Activated T-helper 1 cell treated with anti-CD3 and anti-CD28 coated beads, Interleukin-12 subunit alpha, Interleukin-12 subunit beta, Interleukin-2, Interleukin-4 antibody, amounts not matched to agents 30 ng/mL and 10 ng/mL and 1 ng/mL, durations not matched to agents 14 hours and 24 hours and 36 hours (primary cell): ENCODE results near the gene DUSP9. TPM values are rescaled to one million over a fixed set of nuclear protein-coding genes. Genes with fewer than 3 reads are reported as not detected.

Source experiments
- DNase-seq: peaks from one replicate; pipeline ENCODE4 v3.0.0; 2021; ENCODE audit warnings: low spot score
- H3K27ac Mint-ChIP-seq: one replicate; pipeline ENCODE4 v1.8.0; 2021; ENCODE audit warnings: mild to moderate bottlenecking, mixed read lengths
- H3K27me3 Mint-ChIP-seq: one replicate; pipeline ENCODE4 v1.8.0; 2022; ENCODE audit warnings: mild to moderate bottlenecking, moderate library complexity, mixed read lengths; ENCODE audit not compliant: insufficient read depth
- H3K36me3 Mint-ChIP-seq: one replicate; pipeline ENCODE4 v1.8.0; 2021; ENCODE audit warnings: low read depth, mixed read lengths
- H3K4me1 Mint-ChIP-seq: one replicate; pipeline ENCODE4 v1.8.0; 2021; ENCODE audit warnings: low read depth, mixed read lengths
- H3K4me3 Mint-ChIP-seq: one replicate; pipeline ENCODE4 v1.8.0; 2021; ENCODE audit warnings: mild to moderate bottlenecking, moderate library complexity, mixed read lengths
- H3K9me3 Mint-ChIP-seq: one replicate; pipeline ENCODE4 v1.8.0; 2021; ENCODE audit warnings: mixed read lengths
- intact Hi-C: fragments of 100-400 bp; cut with micrococcal nuclease; formaldehyde crosslinking; loops from one replicate; pipeline ENCODE4 v1.15.1; 2024
- total RNA-seq: library from RNA; stranded (reverse); gene quantifications from 2 replicates; pipeline ENCODE4 v1.2.3, GENCODE V29; 2022

The DUSP9 gene
- total RNA-seq, 1 donor from 2014 or later = 0.10 TPM

GRCh38 chrX:153625271-153626024, 21.6 kb upstream of the DUSP9 start:
- no peaks in the 10 kb centered on the region for H3K36me3 Mint-ChIP-seq
- H3K9me3 Mint-ChIP-seq = no peaks in the 10 kb centered on the region
- no peak overlapping the region for H3K27ac Mint-ChIP-seq
- H3K4me1 Mint-ChIP-seq = no peaks in the 10 kb centered on the region
- no peak for DNase-seq
- H3K4me3 Mint-ChIP-seq = no peak overlapping the region
- intact Hi-C loops = no loop called here
- no peaks in the 10 kb centered on the region for H3K27me3 Mint-ChIP-seq

GRCh38 chrX:153626025-153626633, 20.9 kb upstream of the DUSP9 start:
- no peaks in the 10 kb centered on the region for H3K4me1 Mint-ChIP-seq
- intact Hi-C loops = no loop called here
- H3K36me3 Mint-ChIP-seq = no peaks in the 10 kb centered on the region
- no peak for DNase-seq
- no peak overlapping the region for H3K4me3 Mint-ChIP-seq
- no peaks in the 10 kb centered on the region for H3K9me3 Mint-ChIP-seq
- peaks cover 4% of the 10 kb centered on the region for H3K27me3 Mint-ChIP-seq
- H3K27ac Mint-ChIP-seq = no peak overlapping the region

- Mint-ChIP-seq H3K27me3 (peaks cover 6% of the 10 kb centered on the region), H3K9me3 (no peaks in the 10 kb centered on the region), H3K27ac (no peak overlapping the region), H3K4me1 (no peaks in the 10 kb centered on the region), H3K4me3 (no peak overlapping the region), H3K36me3 (no peaks in the 10 kb centered on the region)
- intact Hi-C loops = no loop called here
- DNase-seq = no peak
These were observed 19.9 kb upstream of the DUSP9 start for GRCh38 chrX:153626863-153627674.

- Mint-ChIP-seq H3K27me3 (peaks cover 6% of the 10 kb centered on the region), H3K4me3 (no peak overlapping the region), H3K27ac (no peak overlapping the region), H3K9me3 (no peaks in the 10 kb centered on the region), H3K36me3 (no peaks in the 10 kb centered on the region), H3K4me1 (no peaks in the 10 kb centered on the region)
- no peak for DNase-seq
- intact Hi-C loops = no loop called here
These were observed 19.3 kb upstream of the DUSP9 start for GRCh38 chrX:153627675-153628111.

- no peaks in the 10 kb centered on the region for H3K9me3 Mint-ChIP-seq
- H3K4me3 Mint-ChIP-seq = no peak overlapping the region
- intact Hi-C loops = no loop called here
- no peak for DNase-seq
- H3K36me3 Mint-ChIP-seq = no peaks in the 10 kb centered on the region
- H3K27ac Mint-ChIP-seq = no peak overlapping the region
- no peaks in the 10 kb centered on the region for H3K4me1 Mint-ChIP-seq
- H3K27me3 Mint-ChIP-seq = peaks cover 6% of the 10 kb centered on the region
These were observed 18.9 kb upstream of the DUSP9 start for GRCh38 chrX:153628129-153628528.

- peaks cover 6% of the 10 kb centered on the region for H3K27me3 Mint-ChIP-seq
These were observed 18.3 kb upstream of the DUSP9 start for GRCh38 chrX:153628665-153629064.

GRCh38 chrX:153631346-153631745, 15.7 kb upstream of the DUSP9 start:
- Mint-ChIP-seq H3K27me3 (peaks cover 6% of the 10 kb centered on the region), H3K9me3 (no peaks in the 10 kb centered on the region), H3K36me3 (no peaks in the 10 kb centered on the region)

More at GRCh38 chrX:153628665-153629064, 18.3 kb upstream of the DUSP9 start:
- no peak for DNase-seq
- no peak overlapping the region for H3K4me3 Mint-ChIP-seq
- H3K4me1 Mint-ChIP-seq = no peaks in the 10 kb centered on the region
- H3K9me3 Mint-ChIP-seq = no peaks in the 10 kb centered on the region
- no peaks in the 10 kb centered on the region for H3K36me3 Mint-ChIP-seq
- H3K27ac Mint-ChIP-seq = no peak overlapping the region
- intact Hi-C loops = no loop called here

GRCh38 chrX:153631907-153632594, 15.0 kb upstream of the DUSP9 start:
- Mint-ChIP-seq H3K27me3 (peaks cover 6% of the 10 kb centered on the region), H3K4me3 (no peak overlapping the region), H3K36me3 (no peaks in the 10 kb centered on the region), H3K27ac (no peak overlapping the region), H3K9me3 (no peaks in the 10 kb centered on the region), H3K4me1 (no peaks in the 10 kb centered on the region)
- no peak for DNase-seq
- intact Hi-C loops = no loop called here

More at GRCh38 chrX:153631346-153631745, 15.7 kb upstream of the DUSP9 start:
- no peak overlapping the region for H3K4me3 Mint-ChIP-seq
- H3K4me1 Mint-ChIP-seq = no peaks in the 10 kb centered on the region
- DNase-seq = no peak
- no peak overlapping the region for H3K27ac Mint-ChIP-seq
- intact Hi-C loops = no loop called here

- DNase-seq = no peak
- Mint-ChIP-seq H3K4me1 (no peaks in the 10 kb centered on the region), H3K4me3 (no peak overlapping the region), H3K9me3 (no peaks in the 10 kb centered on the region), H3K27ac (no peak overlapping the region), H3K27me3 (peaks cover 6% of the 10 kb centered on the region), H3K36me3 (no peaks in the 10 kb centered on the region)
- intact Hi-C loops = no loop called here
These were observed 14.4 kb upstream of the DUSP9 start for GRCh38 chrX:153632595-153632946.

- H3K9me3 Mint-ChIP-seq = no peaks in the 10 kb centered on the region
- H3K27ac Mint-ChIP-seq = no peak overlapping the region
- H3K4me3 Mint-ChIP-seq = no peak overlapping the region
- intact Hi-C loops = no loop called here
- no peaks in the 10 kb centered on the region for H3K36me3 Mint-ChIP-seq
- no peak for DNase-seq
- H3K27me3 Mint-ChIP-seq = peaks cover 6% of the 10 kb centered on the region
- H3K4me1 Mint-ChIP-seq = no peaks in the 10 kb centered on the region
These were observed 14.0 kb upstream of the DUSP9 start for GRCh38 chrX:153633048-153633447.

- no peak for DNase-seq
- Mint-ChIP-seq H3K27ac (no peak overlapping the region), H3K4me1 (no peaks in the 10 kb centered on the region), H3K4me3 (no peak overlapping the region), H3K36me3 (no peaks in the 10 kb centered on the region), H3K27me3 (peaks cover 6% of the 10 kb centered on the region), H3K9me3 (no peaks in the 10 kb centered on the region)
- intact Hi-C loops = no loop called here
These were observed 13.3 kb upstream of the DUSP9 start for GRCh38 chrX:153633607-153634180.

GRCh38 chrX:153634236-153634635, 12.8 kb upstream of the DUSP9 start:
- no peaks in the 10 kb centered on the region for H3K4me1 Mint-ChIP-seq
- H3K36me3 Mint-ChIP-seq = no peaks in the 10 kb centered on the region
- H3K27me3 Mint-ChIP-seq = peaks cover 6% of the 10 kb centered on the region
- DNase-seq = no peak
- H3K9me3 Mint-ChIP-seq = no peaks in the 10 kb centered on the region
- H3K27ac Mint-ChIP-seq = no peak overlapping the region
- no peak overlapping the region for H3K4me3 Mint-ChIP-seq
- intact Hi-C loops = no loop called here
